ENCODE results near the gene ATG101.

DNA sequence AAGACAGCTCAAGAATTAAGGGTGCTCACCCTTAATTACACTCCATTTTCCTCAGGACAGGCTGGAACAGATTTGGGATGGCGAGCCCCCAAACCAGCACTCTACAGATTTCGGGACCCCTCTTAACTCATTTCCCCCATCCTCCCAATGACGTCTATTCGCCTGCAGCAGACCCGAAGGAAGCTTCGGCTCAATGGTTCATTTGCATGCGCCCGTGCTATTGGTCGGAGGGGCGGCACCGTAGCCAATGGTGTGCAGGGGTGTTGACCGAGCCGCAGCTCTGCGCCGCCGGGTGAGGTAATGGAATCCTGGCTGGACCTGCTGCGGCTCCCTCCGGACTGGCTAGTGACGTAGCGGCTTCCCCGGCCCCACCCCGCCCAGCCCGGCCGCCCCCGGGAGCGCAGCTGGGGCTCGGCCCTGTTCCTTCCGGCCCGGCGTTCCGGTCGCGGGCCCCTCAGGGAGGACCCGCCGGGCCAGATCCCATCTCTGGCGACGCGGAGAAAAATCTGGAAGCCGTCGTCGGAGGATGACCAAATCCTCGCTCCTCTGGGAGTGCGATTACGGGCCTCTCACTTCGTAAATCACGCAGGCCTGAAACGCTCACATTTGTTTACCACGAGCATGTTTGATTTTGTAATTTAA lies 36.9 kb upstream of the ATG101 start:
- TF ChIP-seq POLR2AphosphoS5 (IDR thresholded peaks at IDR 0.05; ENCODE audit: low read depth): peak; percentile 72
- TF ChIP-seq EZH2 (IDR thresholded peaks at IDR 0.05; ENCODE audit: low read depth, unreplicated experiment): no peak
- TF ChIP-seq, protein P1, sequence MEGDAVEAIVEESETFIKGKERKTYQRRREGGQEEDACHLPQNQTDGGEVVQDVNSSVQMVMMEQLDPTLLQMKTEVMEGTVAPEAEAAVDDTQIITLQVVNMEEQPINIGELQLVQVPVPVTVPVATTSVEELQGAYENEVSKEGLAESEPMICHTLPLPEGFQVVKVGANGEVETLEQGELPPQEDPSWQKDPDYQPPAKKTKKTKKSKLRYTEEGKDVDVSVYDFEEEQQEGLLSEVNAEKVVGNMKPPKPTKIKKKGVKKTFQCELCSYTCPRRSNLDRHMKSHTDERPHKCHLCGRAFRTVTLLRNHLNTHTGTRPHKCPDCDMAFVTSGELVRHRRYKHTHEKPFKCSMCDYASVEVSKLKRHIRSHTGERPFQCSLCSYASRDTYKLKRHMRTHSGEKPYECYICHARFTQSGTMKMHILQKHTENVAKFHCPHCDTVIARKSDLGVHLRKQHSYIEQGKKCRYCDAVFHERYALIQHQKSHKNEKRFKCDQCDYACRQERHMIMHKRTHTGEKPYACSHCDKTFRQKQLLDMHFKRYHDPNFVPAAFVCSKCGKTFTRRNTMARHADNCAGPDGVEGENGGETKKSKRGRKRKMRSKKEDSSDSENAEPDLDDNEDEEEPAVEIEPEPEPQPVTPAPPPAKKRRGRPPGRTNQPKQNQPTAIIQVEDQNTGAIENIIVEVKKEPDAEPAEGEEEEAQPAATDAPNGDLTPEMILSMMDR (conservative IDR thresholded peaks at IDR 0.05; ENCODE audit: low read depth in 2 of 2): no peak
